Measurements from ENCODE around the gene CABP4. TPM values are rescaled to one million over a fixed set of nuclear protein-coding genes. Genes with fewer than 3 reads are reported as not detected.

Gene CABP4
- total RNA-seq, 1 experiment from 2014 or later: not detected

- no peaks in the 10 kb centered on the region for H3K9me2 ChIP-seq (replicated peaks; ENCODE audit: insufficient read depth, low read length)
- H3K9ac ChIP-seq (ENCODE audit: low read length): no peak overlapping the region
- no peaks in the 10 kb centered on the region for H3K36me3 ChIP-seq (ENCODE audit: insufficient read depth, low read length)
- no peaks in the 10 kb centered on the region for H3K9me3 ChIP-seq (ENCODE audit: low read length)
- H3K79me2 ChIP-seq (ENCODE audit: low read length): no peaks in the 10 kb centered on the region
- H3K4me3 ChIP-seq (ENCODE audit: low read length): no peak overlapping the region
- peak; percentile 66 for DNase-seq
- H2AFZ ChIP-seq (ENCODE audit: low read length): no peak overlapping the region
- H3K27me3 ChIP-seq (ENCODE audit: low read length): no peaks in the 10 kb centered on the region; the same call in 1 of the 2 replicates
- H3K4me2 ChIP-seq (ENCODE audit: low read depth, low read length, poor library complexity, severe bottlenecking): no peak overlapping the region
- peaks cover 58% of the 10 kb centered on the region for H3K4me1 ChIP-seq (ENCODE audit: low read length)
- no peaks in the 10 kb centered on the region for H4K20me1 ChIP-seq (ENCODE audit: insufficient read depth, low read depth, low read length)
- no peak overlapping the region for H3K27ac ChIP-seq (ENCODE audit: low read length)
Observed at GRCh38 chr11:67416416-67417335, 38.5 kb upstream of the CABP4 start.

GRCh38 chr11:67417425-67417824 is 37.7 kb upstream of the CABP4 start:
- Histone ChIP-seq H3K79me2 (ENCODE audit: low read length) (no peaks in the 10 kb centered on the region), H3K36me3 (ENCODE audit: insufficient read depth, low read length) (no peaks in the 10 kb centered on the region), H3K9me2 (replicated peaks; ENCODE audit: insufficient read depth, low read length) (no peaks in the 10 kb centered on the region), H3K4me3 (ENCODE audit: low read length) (no peak overlapping the region), H3K9me3 (ENCODE audit: low read length) (no peaks in the 10 kb centered on the region), H3K27me3 (ENCODE audit: low read length) (no peaks in the 10 kb centered on the region; the same call in 1 of the 2 replicates), H3K4me1 (ENCODE audit: low read length) (peaks cover 50% of the 10 kb centered on the region), H4K20me1 (ENCODE audit: insufficient read depth, low read depth, low read length) (no peaks in the 10 kb centered on the region), H2AFZ (ENCODE audit: low read length) (no peak overlapping the region), H3K9ac (ENCODE audit: low read length) (no peak overlapping the region), H3K27ac (ENCODE audit: low read length) (no peak overlapping the region), H3K4me2 (ENCODE audit: low read depth, low read length, poor library complexity, severe bottlenecking) (no peak overlapping the region)
- no peak for DNase-seq

- Histone ChIP-seq H3K27ac (ENCODE audit: low read length) (no peak overlapping the region), H3K4me3 (ENCODE audit: low read length) (peak overlapping the region; percentile 10; the same call in 1 of the 2 replicates), H3K4me1 (ENCODE audit: low read length) (peaks cover 40% of the 10 kb centered on the region), H3K9me2 (replicated peaks; ENCODE audit: insufficient read depth, low read length) (no peaks in the 10 kb centered on the region), H3K4me2 (ENCODE audit: low read depth, low read length, poor library complexity, severe bottlenecking) (peak overlapping the region; percentile 41), H3K36me3 (ENCODE audit: insufficient read depth, low read length) (no peaks in the 10 kb centered on the region), H4K20me1 (ENCODE audit: insufficient read depth, low read depth, low read length) (no peaks in the 10 kb centered on the region), H3K9me3 (ENCODE audit: low read length) (no peaks in the 10 kb centered on the region), H3K9ac (ENCODE audit: low read length) (peak overlapping the region; percentile 60), H3K27me3 (ENCODE audit: low read length) (no peaks in the 10 kb centered on the region; the same call in 1 of the 2 replicates), H3K79me2 (ENCODE audit: low read length) (no peaks in the 10 kb centered on the region), H2AFZ (ENCODE audit: low read length) (0 out of 2 replicates have a peak overlapping the region, but pooled peaks have one; percentile 10)
- DNase-seq: peak; percentile 80
Observed at GRCh38 chr11:67418476-67419281, 36.5 kb upstream of the CABP4 start.

- H4K20me1 ChIP-seq (ENCODE audit: insufficient read depth, low read depth, low read length): no peaks in the 10 kb centered on the region
- H3K4me1 ChIP-seq (ENCODE audit: low read length): peaks cover 40% of the 10 kb centered on the region
- peak overlapping the region; percentile 10; the same call in 1 of the 2 replicates for H3K4me3 ChIP-seq (ENCODE audit: low read length)
- H2AFZ ChIP-seq (ENCODE audit: low read length): 0 out of 2 replicates have a peak overlapping the region, but pooled peaks have one; percentile 10
- no peak for DNase-seq
- H3K27me3 ChIP-seq (ENCODE audit: low read length): no peaks in the 10 kb centered on the region; the same call in 1 of the 2 replicates
- peak overlapping the region; percentile 78 for H3K4me2 ChIP-seq (ENCODE audit: low read depth, low read length, poor library complexity, severe bottlenecking)
- no peaks in the 10 kb centered on the region for H3K79me2 ChIP-seq (ENCODE audit: low read length)
- H3K9ac ChIP-seq (ENCODE audit: low read length): peak overlapping the region; percentile 75
- H3K9me2 ChIP-seq (replicated peaks; ENCODE audit: insufficient read depth, low read length): no peaks in the 10 kb centered on the region
- H3K36me3 ChIP-seq (ENCODE audit: insufficient read depth, low read length): no peaks in the 10 kb centered on the region
- no peak overlapping the region for H3K27ac ChIP-seq (ENCODE audit: low read length)
- H3K9me3 ChIP-seq (ENCODE audit: low read length): no peaks in the 10 kb centered on the region
Observed at GRCh38 chr11:67419325-67420049, 35.7 kb upstream of the CABP4 start.

GRCh38 chr11:67420147-67420645 is 35.0 kb upstream of the CABP4 start:
- Histone ChIP-seq H3K9ac (ENCODE audit: low read length) (peak overlapping the region; percentile 75), H3K4me3 (ENCODE audit: low read length) (peak overlapping the region; percentile 65)
- DNase-seq: no peak

GRCh38 chr11:67420646-67421429 is 34.3 kb upstream of the CABP4 start:
- DNase-seq: peak; percentile 98
- Histone ChIP-seq H3K4me2 (ENCODE audit: low read depth, low read length, poor library complexity, severe bottlenecking) (peak overlapping the region; percentile 78), H3K9me3 (ENCODE audit: low read length) (no peaks in the 10 kb centered on the region), H3K27ac (ENCODE audit: low read length) (no peak overlapping the region), H3K4me3 (ENCODE audit: low read length) (peak overlapping the region; percentile 65), H3K79me2 (ENCODE audit: low read length) (no peaks in the 10 kb centered on the region), H3K4me1 (ENCODE audit: low read length) (peaks cover 40% of the 10 kb centered on the region), H3K36me3 (ENCODE audit: insufficient read depth, low read length) (no peaks in the 10 kb centered on the region), H4K20me1 (ENCODE audit: insufficient read depth, low read depth, low read length) (no peaks in the 10 kb centered on the region), H3K9me2 (replicated peaks; ENCODE audit: insufficient read depth, low read length) (no peaks in the 10 kb centered on the region), H3K9ac (ENCODE audit: low read length) (peak overlapping the region; percentile 75), H3K27me3 (ENCODE audit: low read length) (no peaks in the 10 kb centered on the region; the same call in 1 of the 2 replicates), H2AFZ (ENCODE audit: low read length) (no peak overlapping the region)

More at GRCh38 chr11:67420147-67420645, 35.0 kb upstream of the CABP4 start:
- no peaks in the 10 kb centered on the region for H3K9me3 ChIP-seq (ENCODE audit: low read length)
- peaks cover 40% of the 10 kb centered on the region for H3K4me1 ChIP-seq (ENCODE audit: low read length)
- no peaks in the 10 kb centered on the region for H3K79me2 ChIP-seq (ENCODE audit: low read length)
- peak overlapping the region; percentile 78 for H3K4me2 ChIP-seq (ENCODE audit: low read depth, low read length, poor library complexity, severe bottlenecking)
- no peak overlapping the region for H2AFZ ChIP-seq (ENCODE audit: low read length)
- H4K20me1 ChIP-seq (ENCODE audit: insufficient read depth, low read depth, low read length): no peaks in the 10 kb centered on the region
- H3K27ac ChIP-seq (ENCODE audit: low read length): no peak overlapping the region
- no peaks in the 10 kb centered on the region for H3K36me3 ChIP-seq (ENCODE audit: insufficient read depth, low read length)
- no peaks in the 10 kb centered on the region for H3K9me2 ChIP-seq (replicated peaks; ENCODE audit: insufficient read depth, low read length)
- H3K27me3 ChIP-seq (ENCODE audit: low read length): no peaks in the 10 kb centered on the region; the same call in 1 of the 2 replicates

GRCh38 chr11:67421430-67422031 is 33.6 kb upstream of the CABP4 start:
- no peaks in the 10 kb centered on the region for H3K79me2 ChIP-seq (ENCODE audit: low read length)
- no peak overlapping the region for H3K9ac ChIP-seq (ENCODE audit: low read length)
- no peak overlapping the region for H2AFZ ChIP-seq (ENCODE audit: low read length)
- H3K9me2 ChIP-seq (replicated peaks; ENCODE audit: insufficient read depth, low read length): no peaks in the 10 kb centered on the region
- H3K9me3 ChIP-seq (ENCODE audit: low read length): no peaks in the 10 kb centered on the region
- H3K36me3 ChIP-seq (ENCODE audit: insufficient read depth, low read length): no peaks in the 10 kb centered on the region
- peak overlapping the region; percentile 78 for H3K4me2 ChIP-seq (ENCODE audit: low read depth, low read length, poor library complexity, severe bottlenecking)
- peaks cover 38% of the 10 kb centered on the region for H3K4me1 ChIP-seq (ENCODE audit: low read length)
- no peak overlapping the region for H3K27ac ChIP-seq (ENCODE audit: low read length)
- DNase-seq: no peak
- no peaks in the 10 kb centered on the region for H4K20me1 ChIP-seq (ENCODE audit: insufficient read depth, low read depth, low read length)
- no peaks in the 10 kb centered on the region; the same call in 1 of the 2 replicates for H3K27me3 ChIP-seq (ENCODE audit: low read length)
- no peak overlapping the region for H3K4me3 ChIP-seq (ENCODE audit: low read length)
